Endothelial cell of umbilical vein (primary cell): ENCODE data around the gene PSAT1. TPM values are rescaled to one million over a fixed set of nuclear protein-coding genes. Genes with fewer than 3 reads are reported as not detected.

Source experiments
- BruUV-seq: library from RNA; stranded (reverse); fragments of 400-500 nt; replicated peaks from 2 replicates; lab custom pipeline; 2021; lab: Mats Ljungman, UMichigan
- CTCF ChIA-PET: fragments of 300-600, 350-600 bp; sonication (Branson Sonifier 250); formaldehyde crosslinking; loops from one replicate; lab custom pipeline; 2021; ENCODE audit warnings: antibody characterized with exemption, inconsistent platforms; lab: Charles Lee
- POLR2A ChIA-PET: fragments of 300-600, 350-600 bp; sonication (Branson Sonifier 250); formaldehyde crosslinking; loops from one replicate; lab custom pipeline; 2021; ENCODE audit warnings: antibody characterized with exemption, inconsistent platforms; lab: Charles Lee
- DNase-seq: peaks from one replicate; pipeline ENCODE4 v3.0.0-alpha.2; 2011; ENCODE audit warnings: low read depth, low spot score
- FAIRE-seq: peaks from 2 replicates; lab custom pipeline; 2011; peaks lifted over from hg19 to GRCh38; lab: Jason Lieb, UNC
- H2AFZ ChIP-seq: 2 replicates; pipeline ENCODE4 v1.6.0; 2012; ENCODE audit warnings: low read depth, low read length, control low read depth, inconsistent platforms
- H3K27ac ChIP-seq: 2 replicates; pipeline ENCODE4 v1.5.1; 2011; ENCODE audit warnings: low read depth, mild to moderate bottlenecking, control low read depth, low read length, moderate library complexity; ENCODE audit not compliant: insufficient read depth
- H3K27me3 ChIP-seq, 2 experiments: 2 replicates each; pipeline versions ENCODE4 v1.6.0 to v1.6.1; 2011; ENCODE audit warnings: low read length in 2 of 2, mixed read lengths in 1 of 2; ENCODE audit not compliant: control insufficient read depth in 2 of 2, insufficient read depth in 2 of 2
- H3K36me3 ChIP-seq, 2 experiments: 2 replicates in 1 of 2; 3 replicates in 1 of 2; pipeline ENCODE4 v1.5.1; 2011; ENCODE audit warnings: low read length in 2 of 2, mild to moderate bottlenecking in 1 of 2, moderate library complexity in 1 of 2; ENCODE audit not compliant: control insufficient read depth in 2 of 2, insufficient read depth in 2 of 2; ENCODE audit errors: extremely low read depth in 1 of 2
- H3K4me1 ChIP-seq: 3 replicates; pipeline ENCODE4 v1.5.1; 2011; ENCODE audit warnings: mild to moderate bottlenecking, low read length; ENCODE audit not compliant: control insufficient read depth, insufficient read depth; ENCODE audit errors: extremely low read depth
- H3K4me2 ChIP-seq: 2 replicates; pipeline ENCODE4 v1.6.1; 2011; ENCODE audit warnings: low read length, control low read depth, mixed read lengths; ENCODE audit not compliant: insufficient read depth
- H3K4me3 ChIP-seq, 3 experiments: fragments of 200-600 bp in 1 of 3; sonication (generic), shearing (Covaris generic) in 1 of 3; replicated peaks in 1 of 3; 2 replicates each; pipeline ENCODE4 v1.5.1; 2011 to 2016; ENCODE audit warnings: control low read depth in 3 of 3, low read length in 3 of 3, mild to moderate bottlenecking in 2 of 3, inconsistent platforms in 1 of 3, low read depth in 1 of 3, moderate library complexity in 1 of 3; ENCODE audit not compliant: insufficient read depth in 1 of 3
- H3K79me2 ChIP-seq: 2 replicates; pipeline ENCODE4 v1.6.0; 2012; ENCODE audit warnings: low read length, inconsistent platforms; ENCODE audit not compliant: control insufficient read depth, insufficient read depth
- H3K9ac ChIP-seq: replicated peaks from 2 replicates; pipeline ENCODE3; 2011; ENCODE audit warnings: low read length, control low read depth; ENCODE audit not compliant: insufficient read depth; ENCODE audit errors: extremely low read depth
- H3K9me1 ChIP-seq: replicated peaks from 3 replicates; pipeline ENCODE4 v1.6.0; 2011; ENCODE audit warnings: mild to moderate bottlenecking, low read length; ENCODE audit not compliant: control insufficient read depth, insufficient read depth; ENCODE audit errors: extremely low read depth
- H3K9me3 ChIP-seq: replicated peaks from 2 replicates; pipeline ENCODE4 v1.5.1; 2012; ENCODE audit warnings: low read length, inconsistent platforms; ENCODE audit not compliant: control insufficient read depth, insufficient read depth
- H4K20me1 ChIP-seq: replicated peaks from 2 replicates; pipeline ENCODE3; 2011; ENCODE audit warnings: mild to moderate bottlenecking, low read length; ENCODE audit not compliant: control insufficient read depth, insufficient read depth; ENCODE audit errors: extremely low read depth
- EZH2 ChIP-seq: IDR thresholded peaks from 2 replicates; pipeline ENCODE4 v1.6.1; 2012; ENCODE audit warnings: borderline replicate concordance, low read depth, mild to moderate bottlenecking, moderate library complexity, low read length, inconsistent platforms; ENCODE audit not compliant: severe bottlenecking
- GATA2 ChIP-seq: IDR thresholded peaks from 2 replicates; pipeline ENCODE4 v1.7.0; 2011; ENCODE audit warnings: low read depth, mild to moderate bottlenecking, moderate library complexity, mixed read lengths, low read length; ENCODE audit not compliant: insufficient read length, insufficient read depth
- JUN ChIP-seq: IDR thresholded peaks from 2 replicates; pipeline ENCODE4 v1.6.1; 2011; ENCODE audit warnings: borderline replicate concordance, low read depth; ENCODE audit not compliant: insufficient read length, insufficient read depth
- MYC ChIP-seq: IDR thresholded peaks from one replicate; pipeline ENCODE4 v1.6.1; 2011; ENCODE audit warnings: mild to moderate bottlenecking, low read depth, low read length
- POLR2A ChIP-seq: IDR thresholded peaks from 2 replicates; pipeline ENCODE4 v1.6.1; 2012; ENCODE audit warnings: low read depth, mild to moderate bottlenecking, control low read depth, low read length
- POLR2AphosphoS5 ChIP-seq: IDR thresholded peaks from 2 replicates; pipeline ENCODE4 v1.6.1; 2012; ENCODE audit warnings: low read depth, mild to moderate bottlenecking, control low read depth, low read length, moderate library complexity; ENCODE audit not compliant: insufficient read depth
- dilution Hi-C: fragments of 300-500 bp; cut with MboI; formaldehyde crosslinking; loops from one replicate; pipeline ENCODE4 v1.15.0; 2019; ENCODE audit warnings: low sequenced_read_pairs; ENCODE audit not compliant: extremely low pct_ligation_motif_present
- intact Hi-C: fragments of 100-400 bp; cut with micrococcal nuclease; formaldehyde crosslinking; loops from one replicate; pipeline ENCODE4 v1.10.0; 2022
- polyA plus RNA-seq, 4 experiments: library from polyadenylated mRNA; depleted of rRNA in 3 of 4; stranded (reverse) in 3 of 4; unstranded in 1 of 4; fragments of >200 nt; gene quantifications; 2 replicates each; pipeline versions ENCODE4 v1.2.1 to v1.2.3, GENCODE V29; 2011 to 2012; ENCODE audit warnings: missing spikeins in 1 of 4
- total RNA-seq: library from RNA; stranded (reverse); gene quantifications from 2 replicates; pipeline ENCODE4 v1.2.3, GENCODE V29; 2021
- TF ChIP-seq, protein P1 (sequence below), 2 donors: IDR thresholded peaks; 1 replicate in 1 of 2; 2 replicates in 1 of 2; pipeline ENCODE4 v1.5.1; 2011; ENCODE audit warnings: low read length in 2 of 2, mild to moderate bottlenecking in 2 of 2, moderate library complexity in 2 of 2, control low read depth in 1 of 2, inconsistent platforms in 1 of 2, low read depth in 1 of 2; ENCODE audit not compliant: insufficient read depth in 1 of 2; ENCODE audit errors: extremely low read depth in 1 of 2

The PSAT1 gene
- total and polyA plus RNA-seq, 2 donors (not counting 3 experiments of a cell fraction or from before 2014, with no cell fraction given) = 19.1 to 47.3 TPM

GRCh38 chr9:78294290-78295176 is 2.4 kb upstream of the PSAT1 start:
- peaks cover 0 to 3% of the 10 kb centered on the region in 2 experiments for H3K27me3 ChIP-seq
- no peak overlapping the region for H3K27ac ChIP-seq
- FAIRE-seq = no peak
- H3K9me3 ChIP-seq = no peaks in the 10 kb centered on the region
- no peak overlapping the region for H2AFZ ChIP-seq
- peaks cover 10% of the 10 kb centered on the region for H3K79me2 ChIP-seq
- no peaks in the 10 kb centered on the region for H4K20me1 ChIP-seq
- H3K36me3 ChIP-seq = no peaks in the 10 kb centered on the region
- H3K9me1 ChIP-seq = no peaks in the 10 kb centered on the region
- dilution Hi-C loops (no loop called here), intact Hi-C loops (loop anchor here (5.0 kb wide), 1 partner anchor 1278 kb away; the partner anchor contains the start of gene TLE4)
- no peak overlapping the region for H3K4me2 ChIP-seq
- H3K4me3 ChIP-seq = no peak overlapping the region
- POLR2A ChIA-PET = interaction anchor here (0.6 kb wide), 1 partner anchor 173 kb away, joined by 5 read pairs; no protein-coding TSS in a partner anchor
- no TSS peak for BruUV-seq
- H3K9ac ChIP-seq = no peak overlapping the region
- no peak for DNase-seq
- peaks cover 3% of the 10 kb centered on the region for H3K4me1 ChIP-seq
- TF ChIP-seq, protein P1, sequence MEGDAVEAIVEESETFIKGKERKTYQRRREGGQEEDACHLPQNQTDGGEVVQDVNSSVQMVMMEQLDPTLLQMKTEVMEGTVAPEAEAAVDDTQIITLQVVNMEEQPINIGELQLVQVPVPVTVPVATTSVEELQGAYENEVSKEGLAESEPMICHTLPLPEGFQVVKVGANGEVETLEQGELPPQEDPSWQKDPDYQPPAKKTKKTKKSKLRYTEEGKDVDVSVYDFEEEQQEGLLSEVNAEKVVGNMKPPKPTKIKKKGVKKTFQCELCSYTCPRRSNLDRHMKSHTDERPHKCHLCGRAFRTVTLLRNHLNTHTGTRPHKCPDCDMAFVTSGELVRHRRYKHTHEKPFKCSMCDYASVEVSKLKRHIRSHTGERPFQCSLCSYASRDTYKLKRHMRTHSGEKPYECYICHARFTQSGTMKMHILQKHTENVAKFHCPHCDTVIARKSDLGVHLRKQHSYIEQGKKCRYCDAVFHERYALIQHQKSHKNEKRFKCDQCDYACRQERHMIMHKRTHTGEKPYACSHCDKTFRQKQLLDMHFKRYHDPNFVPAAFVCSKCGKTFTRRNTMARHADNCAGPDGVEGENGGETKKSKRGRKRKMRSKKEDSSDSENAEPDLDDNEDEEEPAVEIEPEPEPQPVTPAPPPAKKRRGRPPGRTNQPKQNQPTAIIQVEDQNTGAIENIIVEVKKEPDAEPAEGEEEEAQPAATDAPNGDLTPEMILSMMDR (IDR thresholded peaks at IDR 0.05; ENCODE audit: extremely low read depth in 1 of 2, insufficient read depth in 1 of 2, low read depth in 1 of 2, low read length in 2 of 2) = no peak
- TF ChIP-seq POLR2A (no peak), MYC (no peak)
- CTCF ChIA-PET = no interaction called here

DNA sequence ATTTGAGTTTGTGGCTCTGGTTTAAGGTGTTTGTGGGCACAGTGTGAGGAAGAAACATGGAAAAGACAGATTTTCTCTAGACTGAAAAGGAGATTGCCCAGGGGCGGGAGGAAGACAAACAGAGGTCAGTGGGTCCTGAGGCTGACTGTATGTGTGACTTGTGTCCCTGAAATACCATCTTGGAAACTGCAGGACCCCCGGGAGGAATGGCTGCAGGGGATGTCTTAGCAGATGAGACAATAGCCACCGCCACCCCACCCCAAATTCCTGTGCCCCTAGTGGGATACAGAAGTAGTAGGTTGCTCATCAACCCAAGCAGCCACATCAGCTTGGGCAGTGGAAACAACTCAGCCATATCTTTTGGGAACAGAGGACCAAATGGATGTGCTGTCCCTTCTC is 1.7 kb upstream of the PSAT1 start:
- no peak overlapping the region for H2AFZ ChIP-seq
- H3K9me1 ChIP-seq = no peaks in the 10 kb centered on the region
- dilution Hi-C loops = no loop called here
- H3K27me3 ChIP-seq = peaks cover 0 to 3% of the 10 kb centered on the region in 2 experiments
- ChIA-PET CTCF (no interaction called here), POLR2A (no interaction called here)
- intact Hi-C loops = loop anchor here (5.0 kb wide), 1 partner anchor 1277 kb away; the partner anchor contains the start of gene TLE4
- H3K36me3 ChIP-seq = no peaks in the 10 kb centered on the region
- DNase-seq = no peak
- no peak overlapping the region for H3K4me3 ChIP-seq
- no peak overlapping the region for H3K9ac ChIP-seq
- BruUV-seq = no TSS peak
- no peak overlapping the region for H3K4me2 ChIP-seq
- no peak for TF ChIP-seq POLR2A
- no peak for TF ChIP-seq EZH2
- no peak for TF ChIP-seq MYC
- no peak for TF ChIP-seq JUN
- TF ChIP-seq, protein P1 (IDR thresholded peaks at IDR 0.05; ENCODE audit: extremely low read depth in 1 of 2, insufficient read depth in 1 of 2, low read depth in 1 of 2, low read length in 2 of 2) = no peak
- no peak for TF ChIP-seq POLR2AphosphoS5
- no peak for TF ChIP-seq GATA2
- no peaks in the 10 kb centered on the region for H4K20me1 ChIP-seq
- H3K4me1 ChIP-seq = peaks cover 3% of the 10 kb centered on the region
- no peak overlapping the region for H3K27ac ChIP-seq
- H3K79me2 ChIP-seq = peaks cover 10% of the 10 kb centered on the region
- H3K9me3 ChIP-seq = no peaks in the 10 kb centered on the region
- FAIRE-seq = no peak
